GM13976 (cell line): ENCODE measurements around the gene CERK.

ENCODE experiments used
- DNase-seq: peaks from one replicate; pipeline ENCODE4 v3.0.0; 2012; ENCODE audit warnings: low spot score
- in situ Hi-C: fragments of 300-500 bp; cut with MboI; formaldehyde crosslinking; loops from one replicate; pipeline ENCODE4 v1.12.0; 2022; ENCODE audit warnings: low sequenced_read_pairs, mixed read lengths, inconsistent platforms; ENCODE audit not compliant: unreplicated experiment
- TF ChIP-seq, protein P1 (sequence below): IDR thresholded peaks from 2 replicates; pipeline ENCODE4 v1.5.1; 2012; ENCODE audit warnings: borderline replicate concordance, mild to moderate bottlenecking; ENCODE audit not compliant: insufficient read depth; ENCODE audit errors: extremely low read depth, missing control alignments, control extremely low read depth

Gene CERK

DNA sequence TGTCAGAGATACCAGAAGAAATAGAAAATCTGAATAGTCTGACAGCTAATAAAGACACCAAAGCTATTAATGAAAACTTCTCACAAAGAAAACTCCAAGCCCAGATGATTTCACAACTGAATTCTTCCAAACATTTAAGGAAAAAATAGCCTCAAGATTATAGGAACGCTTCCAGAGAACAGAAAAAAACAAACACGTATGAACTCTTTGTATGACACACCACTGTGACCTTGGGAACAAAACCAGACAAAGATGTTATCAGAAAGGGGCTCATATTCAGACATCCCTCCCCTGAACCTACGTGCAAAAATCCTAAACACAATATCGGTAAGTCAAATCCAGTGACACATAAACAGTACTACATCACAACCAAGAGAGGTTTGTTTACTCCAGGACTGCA, 23.5 kb downstream of the CERK start:
- TF ChIP-seq, protein P1, sequence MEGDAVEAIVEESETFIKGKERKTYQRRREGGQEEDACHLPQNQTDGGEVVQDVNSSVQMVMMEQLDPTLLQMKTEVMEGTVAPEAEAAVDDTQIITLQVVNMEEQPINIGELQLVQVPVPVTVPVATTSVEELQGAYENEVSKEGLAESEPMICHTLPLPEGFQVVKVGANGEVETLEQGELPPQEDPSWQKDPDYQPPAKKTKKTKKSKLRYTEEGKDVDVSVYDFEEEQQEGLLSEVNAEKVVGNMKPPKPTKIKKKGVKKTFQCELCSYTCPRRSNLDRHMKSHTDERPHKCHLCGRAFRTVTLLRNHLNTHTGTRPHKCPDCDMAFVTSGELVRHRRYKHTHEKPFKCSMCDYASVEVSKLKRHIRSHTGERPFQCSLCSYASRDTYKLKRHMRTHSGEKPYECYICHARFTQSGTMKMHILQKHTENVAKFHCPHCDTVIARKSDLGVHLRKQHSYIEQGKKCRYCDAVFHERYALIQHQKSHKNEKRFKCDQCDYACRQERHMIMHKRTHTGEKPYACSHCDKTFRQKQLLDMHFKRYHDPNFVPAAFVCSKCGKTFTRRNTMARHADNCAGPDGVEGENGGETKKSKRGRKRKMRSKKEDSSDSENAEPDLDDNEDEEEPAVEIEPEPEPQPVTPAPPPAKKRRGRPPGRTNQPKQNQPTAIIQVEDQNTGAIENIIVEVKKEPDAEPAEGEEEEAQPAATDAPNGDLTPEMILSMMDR, result no peak
- in situ Hi-C loops, result no loop called here
- no peak for DNase-seq

- TF ChIP-seq, protein P1, result no peak
- no peak for DNase-seq
- in situ Hi-C loops, result no loop called here
Observed at GRCh38 chr22:46712288-46712687, 25.8 kb downstream of the CERK start.

DNA sequence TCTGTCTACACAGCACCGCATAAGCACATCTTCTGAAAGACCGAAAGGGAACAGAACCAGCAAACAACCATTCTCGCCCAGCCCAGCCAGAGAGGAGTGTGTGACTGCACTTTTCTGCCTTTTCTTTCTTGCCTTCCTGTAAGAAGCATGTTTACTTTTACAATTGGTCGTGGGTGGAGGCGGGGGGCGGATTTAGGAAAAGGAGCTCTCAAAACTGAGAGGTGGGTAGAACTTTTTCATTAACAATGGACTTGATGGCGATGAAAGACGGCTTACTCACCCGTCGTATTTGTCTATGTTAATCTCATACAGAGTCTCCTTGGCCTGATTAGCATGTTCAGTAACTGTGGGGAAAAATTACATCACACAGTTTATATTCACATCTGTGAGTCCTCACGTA, 27.2 kb downstream of the CERK start:
- in situ Hi-C loops, result no loop called here
- no peak for DNase-seq
- TF ChIP-seq, protein P1, result no peak

GRCh38 chr22:46708766-46709330, 29.2 kb downstream of the CERK start:
- in situ Hi-C loops, result no loop called here
- DNase-seq, result no peak
- TF ChIP-seq, protein P1, result no peak

DNA sequence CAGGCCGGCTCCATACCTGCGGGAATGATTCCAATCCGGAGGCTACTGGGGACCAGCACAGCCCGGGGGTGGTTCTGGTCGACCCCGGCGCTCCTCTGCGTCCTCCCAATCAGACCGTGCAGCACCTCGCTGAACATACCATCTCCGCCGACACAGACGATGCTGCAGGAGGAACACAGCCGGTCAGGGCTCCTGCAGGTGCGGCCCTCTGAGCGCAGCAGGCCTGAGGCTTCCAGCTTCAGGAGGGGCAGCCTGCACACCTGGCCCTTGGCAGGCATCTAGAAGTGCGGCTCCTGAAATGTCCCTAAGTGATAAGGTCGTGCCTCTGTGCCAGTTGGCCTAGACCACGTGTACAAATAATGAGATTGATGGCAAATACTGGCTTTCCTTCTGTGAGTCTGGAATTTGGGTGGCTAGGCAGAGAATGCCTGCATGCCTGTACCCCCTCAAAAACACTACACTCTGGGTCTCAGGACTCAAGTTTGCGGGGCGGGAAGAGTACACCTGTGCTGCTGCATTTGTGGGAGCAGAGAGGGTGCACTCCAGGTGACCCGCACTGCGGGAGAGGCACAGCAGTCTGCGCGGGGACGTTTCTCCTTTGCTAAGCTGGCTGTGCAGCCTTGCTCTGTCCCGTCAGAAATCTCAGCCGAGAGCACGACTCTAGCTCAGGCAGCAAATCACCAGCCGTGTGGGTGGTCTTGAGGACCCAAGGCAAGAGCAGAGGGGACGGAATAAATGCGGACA, 30.1 kb downstream of the CERK start:
- TF ChIP-seq, protein P1, result no peak
- in situ Hi-C loops, result no loop called here
- no peak for DNase-seq

DNA sequence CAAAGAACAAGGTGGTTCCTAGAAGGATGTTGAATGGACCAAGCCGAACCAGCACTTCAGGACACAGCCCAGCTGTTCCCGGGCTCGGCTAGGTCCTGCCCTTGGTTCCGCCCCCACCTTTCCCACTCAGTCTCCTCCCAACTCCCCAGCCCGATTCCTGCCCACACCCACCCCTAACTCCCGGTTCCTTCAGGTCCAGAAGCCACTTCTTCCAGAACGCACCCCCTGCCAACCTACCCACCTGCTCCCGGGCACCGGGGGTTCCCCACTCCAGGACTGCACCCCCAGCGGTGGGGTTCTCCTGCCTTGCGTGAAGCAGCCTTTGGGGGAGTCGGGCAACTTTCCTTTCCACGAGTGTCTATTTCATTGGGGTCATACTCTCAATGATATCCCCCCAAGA, 30.7 kb downstream of the CERK start:
- in situ Hi-C loops, result no loop called here
- TF ChIP-seq, protein P1, result no peak
- DNase-seq, result no peak
